IPS DF 6.9 (cell line): Measurements from ENCODE around the gene C1orf21.

Experiments used
- DNase-seq: peaks from one replicate; pipeline ENCODE4 v3.0.0-alpha.2; 2013; ENCODE audit warnings: low read depth, low spot score
- H3K27ac ChIP-seq: one replicate; pipeline ENCODE4 v1.5.1; 2013; ENCODE audit warnings: low read length, control low read depth
- H3K27me3 ChIP-seq: 2 replicates; pipeline ENCODE4 v1.6.1; 2013; ENCODE audit warnings: mild to moderate bottlenecking, low read length; ENCODE audit not compliant: control insufficient read depth, insufficient read depth
- H3K36me3 ChIP-seq: 2 replicates; pipeline ENCODE4 v1.6.1; 2013; ENCODE audit warnings: low read length; ENCODE audit not compliant: control insufficient read depth, insufficient read depth
- H3K4me1 ChIP-seq: 2 replicates; pipeline ENCODE4 v1.6.1; 2013; ENCODE audit warnings: low read length; ENCODE audit not compliant: control insufficient read depth, insufficient read depth
- H3K4me3 ChIP-seq: 2 replicates; pipeline ENCODE4 v1.5.1; 2013; ENCODE audit warnings: mild to moderate bottlenecking, low read length
- H3K9me3 ChIP-seq: 2 replicates; pipeline ENCODE4 v1.6.1; 2013; ENCODE audit warnings: low read length, inconsistent platforms; ENCODE audit not compliant: control insufficient read depth, insufficient read depth
- WGBS: extraction: QIAGEN DNeasy Blood & Tissue Kit; methylation state at CpG from one replicate; pipeline ENCODE4 v1.1.7; 2013; ENCODE audit warnings: mixed read lengths, missing lambda C conversion rate; ENCODE audit not compliant: insufficient read length, insufficient coverage; 5-methylcytosine and 5-hydroxymethylcytosine counted together

C1orf21 gene

GRCh38 chr1:184647471-184647870 is 260.6 kb downstream of the C1orf21 start:
- Histone ChIP-seq H3K9me3 (no peaks in the 10 kb centered on the region), H3K36me3 (no peaks in the 10 kb centered on the region), H3K4me3 (no peak overlapping the region), H3K27me3 (no peaks in the 10 kb centered on the region), H3K4me1 (no peaks in the 10 kb centered on the region), H3K27ac (no peak overlapping the region)
- no peak for DNase-seq
- no CpG with 5 or more reads among the region's 4 CpGs for WGBS

GRCh38 chr1:184648160-184648855 is 261.5 kb downstream of the C1orf21 start:
- H3K36me3 ChIP-seq, result no peaks in the 10 kb centered on the region
- no peak overlapping the region for H3K4me3 ChIP-seq
- H3K9me3 ChIP-seq, result no peaks in the 10 kb centered on the region
- no peaks in the 10 kb centered on the region for H3K27me3 ChIP-seq
- WGBS, result no CpG with 5 or more reads among the region's 4 CpGs
- H3K4me1 ChIP-seq, result no peaks in the 10 kb centered on the region
- H3K27ac ChIP-seq, result no peak overlapping the region
- DNase-seq, result no peak

- WGBS, result no CpG with 5 or more reads among the region's 6 CpGs
- Histone ChIP-seq H3K9me3 (no peaks in the 10 kb centered on the region), H3K4me3 (no peak overlapping the region), H3K36me3 (no peaks in the 10 kb centered on the region), H3K4me1 (no peaks in the 10 kb centered on the region), H3K27ac (no peak overlapping the region), H3K27me3 (no peaks in the 10 kb centered on the region)
- DNase-seq, result no peak
Measured at GRCh38 chr1:184648856-184649201, 262.0 kb downstream of the C1orf21 start.

DNA sequence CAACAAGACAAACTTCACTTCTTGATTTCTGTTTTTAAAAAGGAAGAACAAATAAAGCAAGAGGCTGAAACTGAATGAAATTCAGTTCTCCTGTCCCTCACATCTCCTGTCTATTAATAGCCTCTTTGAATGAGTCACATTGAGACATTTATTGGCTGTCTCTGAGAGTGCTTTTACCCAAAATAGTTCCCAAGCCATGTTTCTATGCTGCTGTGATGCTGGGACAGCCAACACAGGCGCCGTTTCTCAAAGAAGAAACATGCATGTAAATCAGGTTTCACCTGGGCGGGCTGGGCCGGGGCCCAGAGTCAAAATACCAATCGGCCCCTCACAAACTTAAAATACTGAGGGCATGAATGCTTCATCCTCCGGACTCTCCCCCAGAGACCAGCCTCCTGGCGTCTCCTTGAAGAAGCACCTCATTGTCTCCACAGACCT is 262.6 kb downstream of the C1orf21 start:
- Histone ChIP-seq H3K4me3 (no peak overlapping the region), H3K9me3 (no peaks in the 10 kb centered on the region), H3K27ac (no peak overlapping the region), H3K4me1 (no peaks in the 10 kb centered on the region), H3K36me3 (no peaks in the 10 kb centered on the region), H3K27me3 (no peaks in the 10 kb centered on the region)
- DNase-seq, result no peak
- no CpG with 5 or more reads among the region's 7 CpGs for WGBS

DNA sequence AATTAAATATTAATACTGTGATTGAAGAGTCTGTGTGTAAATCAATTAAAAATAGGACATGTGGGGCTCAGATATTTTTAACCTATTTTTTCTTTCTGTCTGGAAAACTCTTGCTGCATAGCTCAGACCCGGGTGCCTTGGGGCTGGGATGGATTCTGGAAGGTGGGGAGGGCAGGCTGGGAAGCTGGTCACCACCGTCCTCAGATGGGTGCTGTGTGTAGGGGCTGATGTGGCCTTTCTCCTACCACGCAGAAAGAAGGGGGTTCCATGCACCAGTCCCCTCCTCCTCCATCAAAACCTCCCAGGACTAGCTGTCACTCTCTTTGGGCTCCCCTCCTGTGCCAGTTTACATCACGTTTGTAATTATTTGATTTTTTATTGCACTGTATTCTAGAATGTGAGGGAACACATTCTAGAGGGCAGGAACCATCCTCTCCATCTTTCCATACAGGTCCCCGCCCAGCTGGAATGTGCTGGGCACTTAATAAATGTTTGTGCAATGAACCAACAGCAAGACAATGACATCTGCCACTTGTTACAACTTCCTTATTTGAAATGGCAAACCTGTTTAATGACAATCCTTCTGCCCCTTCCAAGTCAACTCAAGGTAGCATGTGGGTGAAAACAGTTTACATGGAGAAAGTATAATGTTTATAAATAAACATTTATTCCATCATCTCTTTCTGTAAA is 263.5 kb downstream of the C1orf21 start:
- Histone ChIP-seq H3K4me3 (no peak overlapping the region), H3K36me3 (no peaks in the 10 kb centered on the region), H3K27me3 (no peaks in the 10 kb centered on the region), H3K4me1 (no peaks in the 10 kb centered on the region; the same call in 1 of the 2 replicates), H3K27ac (no peak overlapping the region), H3K9me3 (no peaks in the 10 kb centered on the region)
- DNase-seq, result no peak
- WGBS, result no CpG with 5 or more reads among the region's 5 CpGs

- no peaks in the 10 kb centered on the region; the same call in 1 of the 2 replicates for H3K4me1 ChIP-seq
- H3K4me3 ChIP-seq, result no peak overlapping the region
- H3K36me3 ChIP-seq, result no peaks in the 10 kb centered on the region
- no peaks in the 10 kb centered on the region for H3K9me3 ChIP-seq
- no peak overlapping the region for H3K27ac ChIP-seq
- DNase-seq, result no peak
- no peaks in the 10 kb centered on the region for H3K27me3 ChIP-seq
Measured at GRCh38 chr1:184655185-184655584, 268.4 kb downstream of the C1orf21 start.

DNA sequence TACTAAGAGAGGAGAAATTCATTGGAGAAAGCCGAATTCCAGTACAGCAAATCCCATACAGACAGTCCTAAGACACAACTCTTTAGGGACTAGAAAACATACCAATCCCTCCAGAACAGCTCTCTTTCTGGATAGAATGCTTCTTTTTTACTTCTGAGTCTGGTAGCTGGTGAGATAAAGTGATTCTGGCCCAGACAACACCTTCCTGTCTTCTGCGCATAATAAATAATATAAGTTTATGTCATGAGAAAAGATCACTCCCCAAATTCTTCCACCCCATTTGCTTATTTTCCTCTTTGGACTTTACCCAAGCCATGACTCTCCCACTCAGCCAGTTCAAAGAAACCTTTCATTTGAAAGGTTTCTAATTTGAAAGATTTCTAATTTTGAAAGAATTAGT is 269.4 kb downstream of the C1orf21 start:
- Histone ChIP-seq H3K27ac (no peak overlapping the region), H3K27me3 (no peaks in the 10 kb centered on the region), H3K9me3 (no peaks in the 10 kb centered on the region), H3K36me3 (no peaks in the 10 kb centered on the region), H3K4me3 (no peak overlapping the region), H3K4me1 (no peaks in the 10 kb centered on the region; the same call in 1 of the 2 replicates)
- WGBS, result no CpG with 5 or more reads among the region's 2 CpGs
- no peak for DNase-seq

DNA sequence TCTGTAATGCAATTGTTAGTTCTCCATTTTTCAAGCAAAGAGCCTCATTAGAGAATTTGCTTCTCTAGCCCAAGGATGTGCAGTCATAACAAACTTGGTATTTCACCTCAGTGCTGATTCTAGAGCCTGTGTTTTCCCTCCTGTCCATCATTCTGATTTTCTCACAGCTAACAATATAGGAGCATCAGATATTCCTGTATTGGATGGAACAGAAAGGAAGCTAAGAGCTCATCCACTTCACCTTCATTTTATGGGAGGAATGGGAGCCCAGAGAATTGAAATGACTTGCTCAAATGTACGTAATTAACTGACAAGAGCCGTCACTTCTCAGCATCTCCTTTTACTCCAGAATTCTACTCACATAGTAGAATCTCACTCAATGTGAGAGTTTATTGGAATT is 271.2 kb downstream of the C1orf21 start:
- H3K27me3 ChIP-seq, result no peaks in the 10 kb centered on the region
- no peak for DNase-seq
- no peaks in the 10 kb centered on the region; the same call in 1 of the 2 replicates for H3K4me1 ChIP-seq
- H3K9me3 ChIP-seq, result no peaks in the 10 kb centered on the region
- H3K4me3 ChIP-seq, result no peak overlapping the region
- no peak overlapping the region for H3K27ac ChIP-seq
- no CpG with 5 or more reads among the region's 2 CpGs for WGBS
- no peaks in the 10 kb centered on the region for H3K36me3 ChIP-seq

GRCh38 chr1:184660462-184661191 is 273.8 kb downstream of the C1orf21 start:
- Histone ChIP-seq H3K27me3 (no peaks in the 10 kb centered on the region), H3K4me1 (peaks cover 3% of the 10 kb centered on the region; the same call in 1 of the 2 replicates), H3K4me3 (no peak overlapping the region), H3K27ac (no peak overlapping the region), H3K9me3 (no peaks in the 10 kb centered on the region), H3K36me3 (no peaks in the 10 kb centered on the region)
- no CpG with 5 or more reads among the region's 2 CpGs for WGBS
- no peak for DNase-seq

DNA sequence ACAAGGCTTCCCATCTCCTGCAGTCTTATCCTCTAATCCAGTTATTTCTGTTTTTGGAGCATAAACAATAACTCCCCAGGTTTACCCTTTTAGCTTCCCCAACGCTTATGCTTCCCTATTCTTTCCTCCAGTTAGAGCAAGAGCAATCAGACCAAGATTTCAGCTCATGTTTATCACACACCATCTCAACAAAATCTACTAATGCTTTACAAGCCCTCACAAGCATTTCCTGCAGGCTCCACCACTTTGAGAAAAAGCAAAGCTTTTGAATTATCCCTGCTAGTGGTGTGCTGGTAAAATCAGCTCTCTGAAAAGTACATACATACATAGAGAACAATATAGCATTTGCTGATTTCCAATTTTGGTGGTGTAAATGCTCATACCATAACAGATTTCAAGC is 275.0 kb downstream of the C1orf21 start:
- no CpG with 5 or more reads among the region's 1 CpG for WGBS
- H3K27ac ChIP-seq, result no peak overlapping the region
- no peaks in the 10 kb centered on the region for H3K27me3 ChIP-seq
- H3K4me3 ChIP-seq, result no peak overlapping the region
- H3K4me1 ChIP-seq, result peaks cover 3% of the 10 kb centered on the region; the same call in 1 of the 2 replicates
- no peaks in the 10 kb centered on the region for H3K9me3 ChIP-seq
- DNase-seq, result no peak
- no peaks in the 10 kb centered on the region for H3K36me3 ChIP-seq
